Measurements from ENCODE around the gene NR1H2.
"Not testable (repeated sequence)": the region's sequence is repeated elsewhere in the genome, so short reads cannot be mapped to it uniquely, and the experiment has no call there.

The NR1H2 gene

DNA sequence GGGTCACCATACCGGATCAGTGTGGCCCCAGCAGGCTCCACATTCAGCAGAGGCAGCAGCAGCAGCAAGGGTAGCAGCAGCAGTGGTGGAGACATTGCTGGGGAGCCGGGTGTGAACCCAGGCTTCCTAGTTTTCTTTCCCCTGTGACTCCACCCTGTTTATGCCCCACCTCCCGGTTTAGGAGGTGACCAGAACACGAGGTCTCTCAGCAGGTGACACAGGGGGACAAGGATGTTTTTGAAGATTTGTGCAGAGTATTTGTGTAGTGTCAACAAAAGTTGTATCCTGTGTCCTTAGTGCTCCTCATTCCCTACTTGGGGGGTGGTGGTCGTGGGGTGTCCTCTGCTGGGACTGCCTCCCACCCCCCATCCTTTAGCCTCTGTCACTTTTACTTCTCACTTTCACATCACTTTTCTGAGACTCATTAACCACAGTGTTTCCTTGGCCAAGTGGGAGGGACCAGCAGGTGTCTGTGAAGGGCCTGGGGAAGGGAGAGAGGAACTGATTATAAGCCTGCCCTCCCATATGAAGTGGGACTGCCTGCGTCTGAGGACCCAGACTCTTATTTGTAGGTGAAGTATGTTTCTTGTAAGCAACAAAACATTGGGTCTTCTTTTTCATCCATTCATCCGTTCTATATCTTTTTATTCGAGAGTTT lies 31.5 kb upstream of the NR1H2 start:
- no peak for DNase-seq (ENCODE audit: low read depth, low spot score)

DNA sequence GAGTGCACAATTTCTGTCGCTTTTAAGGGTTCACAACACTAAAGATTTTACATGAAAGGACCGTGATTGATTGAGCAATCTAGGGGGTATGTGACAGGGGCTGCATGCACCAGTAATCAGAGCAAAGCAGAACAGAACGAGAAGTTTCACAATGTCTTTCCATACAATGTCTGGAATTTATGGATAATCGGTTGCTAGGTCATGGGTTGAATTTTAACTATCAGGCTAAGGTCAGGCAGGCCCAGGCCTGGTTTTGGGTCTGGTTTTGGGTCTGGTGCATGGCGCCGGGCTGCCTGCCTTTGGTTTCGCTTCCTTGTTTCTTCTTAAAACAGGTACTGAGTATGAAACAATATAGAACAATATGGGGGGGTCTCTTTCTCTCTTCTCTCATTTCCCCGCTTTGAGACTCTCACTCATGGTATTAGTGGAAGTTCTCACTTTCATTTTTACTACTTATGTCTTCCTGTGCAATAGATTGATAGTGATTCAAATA lies 29.1 kb upstream of the NR1H2 start:
- DNase-seq (ENCODE audit: low read depth, low spot score): not testable (repeated sequence)

- DNase-seq (ENCODE audit: low read depth, low spot score): no peak
These were observed 26.8 kb upstream of the NR1H2 start for GRCh38 chr19:50349277-50350057.

- no peak for DNase-seq (ENCODE audit: low read depth, low spot score)
These were observed 24.0 kb upstream of the NR1H2 start for GRCh38 chr19:50352242-50352641.

- not testable (repeated sequence) for DNase-seq (ENCODE audit: low read depth, low spot score)
These were observed 22.8 kb upstream of the NR1H2 start for GRCh38 chr19:50353487-50353880.

DNA sequence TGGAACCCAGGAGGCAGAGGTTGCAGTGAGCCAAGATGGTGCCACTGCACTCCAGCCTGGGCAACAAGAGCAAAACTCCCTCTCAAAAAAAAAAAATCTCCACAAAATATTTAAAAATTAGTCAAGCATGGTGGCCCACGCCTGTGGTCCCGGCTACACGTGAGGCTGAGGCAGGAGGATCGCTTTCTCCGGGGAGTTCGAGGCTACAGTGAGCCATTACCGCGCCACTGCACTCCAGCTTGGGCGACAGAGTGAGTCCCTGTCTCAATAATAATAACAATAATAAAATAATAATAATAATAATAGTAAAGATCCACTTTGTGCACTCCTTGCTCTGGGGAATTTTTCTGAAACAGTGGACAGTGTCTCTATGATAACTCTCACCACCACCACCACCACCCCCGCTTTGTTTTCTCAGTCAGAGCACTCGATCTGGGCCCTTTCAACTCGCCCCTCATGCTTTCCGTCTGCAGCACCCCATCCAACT lies 19.5 kb upstream of the NR1H2 start:
- no peak for DNase-seq (ENCODE audit: low read depth, low spot score)

GRCh38 chr19:50357178-50358100 lies 18.8 kb upstream of the NR1H2 start:
- peak; percentile 15 for DNase-seq (ENCODE audit: low read depth, low spot score)

- DNase-seq (ENCODE audit: low read depth, low spot score): no peak
These were observed 17.6 kb upstream of the NR1H2 start for GRCh38 chr19:50358483-50359327.

- no peak for DNase-seq (ENCODE audit: low read depth, low spot score)
These were observed 16.9 kb upstream of the NR1H2 start for GRCh38 chr19:50359328-50359818.

- DNase-seq (ENCODE audit: low read depth, low spot score): no peak
These were observed 14.8 kb upstream of the NR1H2 start for GRCh38 chr19:50361290-50362029.

DNA sequence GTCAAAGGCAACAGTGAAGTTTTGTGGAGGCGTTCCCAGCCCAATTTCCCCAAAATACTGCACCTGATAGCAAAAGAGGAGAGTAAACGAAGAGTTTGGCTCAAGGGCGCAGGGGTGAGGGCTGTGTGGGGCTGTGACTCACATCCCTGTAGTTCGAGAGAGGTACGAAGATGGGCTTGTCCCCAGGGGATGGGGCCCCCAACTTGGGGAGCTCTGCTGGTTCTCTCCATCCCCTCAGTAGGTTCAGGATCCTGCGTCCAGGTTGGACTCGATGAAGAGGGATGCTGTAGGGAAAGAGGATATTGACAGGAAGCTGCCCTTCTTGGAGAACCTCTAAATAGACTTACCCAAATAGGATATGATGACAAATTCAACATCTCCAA lies 14.2 kb upstream of the NR1H2 start:
- no peak for DNase-seq (ENCODE audit: low read depth, low spot score)

- DNase-seq (ENCODE audit: low read depth, low spot score): no peak
These were observed 13.4 kb upstream of the NR1H2 start for GRCh38 chr19:50362656-50363424.

- no peak for DNase-seq (ENCODE audit: low read depth, low spot score)
These were observed 10.6 kb upstream of the NR1H2 start, which contains the start of gene NAPSA for GRCh38 chr19:50365434-50366306. Gene NAPSA (minus strand): TSS chr19:50365639. CDS start chr19:50365621, 18 bp downstream.

DNA sequence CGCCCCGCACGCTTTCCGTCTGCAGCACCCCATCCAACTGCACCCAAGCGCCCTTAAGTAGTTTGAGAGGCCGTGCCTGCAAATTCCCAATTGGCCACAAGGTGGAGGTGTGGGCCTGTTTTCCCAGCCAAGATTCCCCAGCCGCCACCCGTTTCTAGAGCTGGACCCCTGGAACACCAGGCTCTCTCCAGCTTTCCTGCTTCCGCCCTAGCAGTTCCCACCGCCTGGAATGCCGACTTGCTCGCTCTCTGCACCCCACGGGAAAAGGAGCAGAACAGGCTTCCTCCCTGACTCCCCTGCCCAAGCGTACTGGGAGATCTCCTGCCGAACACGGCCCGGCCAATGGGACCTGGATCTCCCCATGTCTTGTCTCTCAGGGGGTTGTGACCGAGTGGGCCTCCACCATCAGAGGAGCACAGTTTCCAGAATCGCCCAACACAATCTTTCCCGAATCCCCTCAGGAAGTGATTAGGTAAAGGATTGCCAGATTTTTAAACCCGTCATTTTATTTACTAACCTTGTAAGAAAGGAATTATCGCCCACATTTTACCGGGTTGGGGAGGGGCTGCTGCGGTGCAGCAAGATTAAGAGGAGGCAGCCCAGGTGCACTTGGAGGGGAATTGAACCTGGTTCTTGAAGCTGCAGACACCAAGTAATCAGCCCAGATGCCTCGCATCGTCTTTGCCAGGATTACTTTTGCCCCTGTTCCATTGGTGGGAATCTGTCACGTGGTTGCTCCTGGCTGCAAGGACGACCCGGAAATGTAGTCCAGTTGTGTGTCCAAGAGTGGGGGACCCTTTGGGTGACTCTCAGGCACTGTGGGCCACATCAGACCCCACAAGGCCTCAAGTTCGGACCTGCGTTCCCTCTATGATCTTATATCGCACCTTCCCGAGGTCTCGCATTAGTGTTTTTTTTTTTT lies 7.3 kb upstream of the NR1H2 start:
- DNase-seq (ENCODE audit: low read depth, low spot score): peak; percentile 63

- no peak for DNase-seq (ENCODE audit: low read depth, low spot score)
These were observed 4.3 kb upstream of the NR1H2 start for GRCh38 chr19:50371914-50372475.

- no peak for DNase-seq (ENCODE audit: low read depth, low spot score)
These were observed 799 bp downstream of the NR1H2 start for GRCh38 chr19:50377051-50377461.

GRCh38 chr19:50377517-50377916 lies 1.3 kb downstream of the NR1H2 start:
- no peak for DNase-seq (ENCODE audit: low read depth, low spot score)
